HepG2 (cell line): ENCODE measurements around the gene CLPSL2. TPM values are rescaled to one million over a fixed set of nuclear protein-coding genes. Genes with fewer than 3 reads are reported as not detected.

Experiments used
- AKNA ChIP-seq: sonication (generic); formaldehyde crosslinking; IDR thresholded peaks from 2 replicates; pipeline ENCODE4 v1.4.0; 2020; ENCODE audit warnings: missing genetic modification reagents, borderline replicate concordance
- ARID2 ChIP-seq: sonication (generic); formaldehyde crosslinking; IDR thresholded peaks from 2 replicates; pipeline ENCODE4 v1.8.1; 2022; ENCODE audit warnings: mild to moderate bottlenecking, missing genetic modification reagents, borderline replicate concordance
- CREB1 ChIP-seq, 2 experiments: fragments of 450-650 bp in 1 of 2; IDR thresholded peaks; 2 replicates each; pipeline ENCODE4 v1.6.1; 2016 to 2017; ENCODE audit warnings: control low read depth in 1 of 2, mild to moderate bottlenecking in 1 of 2, missing compliant biosample characterization in 1 of 2, missing genetic modification characterization in 1 of 2
- IRF2 ChIP-seq: IDR thresholded peaks from 2 replicates; pipeline ENCODE4 v1.6.1; 2018; ENCODE audit warnings: missing genetic modification reagents, missing compliant biosample characterization
- NFIC ChIP-seq: IDR thresholded peaks from 2 replicates; pipeline ENCODE4 v1.6.1; 2012; ENCODE audit warnings: mild to moderate bottlenecking, low read length, inconsistent platforms
- NONO ChIP-seq, 2 experiments: fragments of 450-650 bp in 1 of 2; sonication (generic) in 1 of 2; formaldehyde crosslinking in 1 of 2; IDR thresholded peaks in 1 of 2; conservative IDR thresholded peaks in 1 of 2; 2 replicates each; pipeline versions ENCODE4 v1.6.1 to v1.8.0; 2017 to 2022; ENCODE audit warnings: mild to moderate bottlenecking in 1 of 2, missing genetic modification reagents in 1 of 2, moderate library complexity in 1 of 2
- PAF1 ChIP-seq: IDR thresholded peaks from 2 replicates; pipeline ENCODE4 v1.6.1; 2016; ENCODE audit warnings: missing genetic modification reagents, missing compliant biosample characterization
- POGZ ChIP-seq: sonication (generic); formaldehyde crosslinking; IDR thresholded peaks from 2 replicates; pipeline ENCODE4 v1.4.0; 2020; ENCODE audit warnings: mild to moderate bottlenecking, missing genetic modification reagents
- RAD51 ChIP-seq: fragments of 450-650 bp; IDR thresholded peaks from 2 replicates; pipeline ENCODE4 v1.6.1; 2016; ENCODE audit warnings: borderline replicate concordance
- SP1 ChIP-seq, 2 experiments: fragments of 450-650 bp in 1 of 2; sonication (generic) in 1 of 2; formaldehyde crosslinking in 1 of 2; IDR thresholded peaks; 2 replicates each; pipeline versions ENCODE4 v1.4.0 to v1.6.1; 2016 to 2020; ENCODE audit warnings: missing genetic modification reagents in 1 of 2
- ZNF326 ChIP-seq: sonication (generic); formaldehyde crosslinking; IDR thresholded peaks from 2 replicates; pipeline ENCODE4 v1.4.0; 2020; ENCODE audit warnings: missing genetic modification reagents, borderline replicate concordance
- ZNF501 ChIP-seq: sonication (generic); formaldehyde crosslinking; IDR thresholded peaks from 2 replicates; pipeline ENCODE4 v1.5.1; 2020; ENCODE audit warnings: mild to moderate bottlenecking, moderate library complexity, missing genetic modification reagents
- ZNF552 ChIP-seq: sonication (generic); formaldehyde crosslinking; IDR thresholded peaks from 2 replicates; pipeline ENCODE4 v1.9.0; 2022; ENCODE audit warnings: missing genetic modification reagents, mild to moderate bottlenecking, borderline replicate concordance
- ZNF770 ChIP-seq: sonication (generic); formaldehyde crosslinking; IDR thresholded peaks from 2 replicates; pipeline ENCODE4 v1.5.0; 2020; ENCODE audit warnings: mild to moderate bottlenecking, missing genetic modification reagents
- ZNF772 ChIP-seq: sonication (generic); formaldehyde crosslinking; IDR thresholded peaks from 2 replicates; pipeline ENCODE4 v1.5.0; 2020; ENCODE audit warnings: mild to moderate bottlenecking, missing genetic modification reagents
- polyA plus RNA-seq, 8 experiments: library from polyadenylated mRNA; depleted of rRNA in 3 of 8; stranded (reverse) in 7 of 8; unstranded in 1 of 8; fragments of >200 nt; fragmentation: Illumina TruSeq in 4 of 8; extraction: Trizol in 4 of 8; gene quantifications; 2 replicates each; pipeline versions ENCODE4 v1.2.1 to v1.2.3, GENCODE V29; 2011 to 2016; ENCODE audit warnings: low read depth in 4 of 8, missing spikeins in 1 of 8, mixed read lengths in 1 of 8; ENCODE audit not compliant: insufficient read depth in 1 of 8
- total RNA-seq, 5 experiments: library from RNA; depleted of rRNA; stranded (reverse); fragments of >200 nt; fragmentation: Illumina TruSeq; extraction: Trizol; gene quantifications; 2 replicates each; pipeline ENCODE4 v1.2.3, GENCODE V29; 2016; ENCODE audit warnings: low read depth in 1 of 5
- TF ChIP-seq, protein P1 (sequence below): sonication (generic); formaldehyde crosslinking; IDR thresholded peaks from 2 replicates; pipeline ENCODE4; 2020; ENCODE audit warnings: missing genetic modification reagents, mild to moderate bottlenecking, borderline replicate concordance
- TF ChIP-seq, protein P2 (sequence below): conservative IDR thresholded peaks from 2 replicates; pipeline ENCODE4 v1.6.1; 2018; ENCODE audit warnings: missing genetic modification reagents

CLPSL2 gene
- total and polyA plus RNA-seq, 2 of the 13 experiments (the other 11 are each of a cell fraction or from before 2014, with no cell fraction given), result not detected

DNA sequence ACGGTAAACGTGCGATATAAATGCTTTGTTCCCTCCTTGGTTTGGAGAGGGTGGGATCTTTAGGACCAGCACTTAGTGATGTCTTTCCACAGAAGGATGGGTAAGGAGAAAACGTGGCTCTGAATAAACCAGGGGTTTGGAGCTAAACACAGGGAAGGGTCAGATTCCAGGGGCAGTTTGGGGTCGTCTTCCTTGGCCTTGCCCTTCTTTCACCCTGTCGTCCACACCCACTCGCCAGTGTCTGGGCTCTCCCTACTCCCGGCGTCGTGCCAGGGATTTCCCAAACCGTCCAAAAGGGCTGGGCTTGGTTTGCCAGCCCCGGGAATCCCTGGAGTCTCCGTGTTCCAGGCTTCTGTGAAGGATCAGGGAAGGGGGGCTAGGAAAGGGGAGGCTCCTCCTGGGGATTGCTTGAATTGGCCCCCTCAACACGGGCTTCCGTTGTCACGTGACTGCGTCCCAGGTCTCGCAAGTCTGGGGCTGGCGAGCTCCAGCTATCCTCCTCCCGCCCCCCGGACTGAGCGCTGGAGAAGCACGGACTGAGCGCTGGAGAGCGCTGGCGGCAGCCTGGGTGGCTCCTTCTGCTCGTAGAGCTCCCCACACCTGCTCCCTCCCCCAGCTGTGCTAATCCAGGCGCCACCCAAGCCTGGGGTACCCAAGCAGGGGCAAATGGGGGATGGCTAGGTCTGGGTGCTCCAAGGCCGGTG, 49.0 kb upstream of the CLPSL2 start (continued):
- peak; percentile 80 for TF ChIP-seq ZNF772 (CRISPR knock-in tag)
- TF ChIP-seq ZNF552 (CRISPR knock-in tag), result 0 out of 2 replicates have a peak, but pooled peaks have one; percentile 30
- TF ChIP-seq SP1 (IDR thresholded peaks at IDR 0.05), result no peak
- no peak for TF ChIP-seq SP1 (CRISPR knock-in tag; IDR thresholded peaks at IDR 0.05)
- TF ChIP-seq CREB1 (IDR thresholded peaks at IDR 0.05), result no peak
- no peak for TF ChIP-seq CREB1 (CRISPR knock-in tag; IDR thresholded peaks at IDR 0.05)
- no peak for TF ChIP-seq ARID2 (CRISPR knock-in tag)
- peak; percentile 94 for TF ChIP-seq RAD51
- no peak for TF ChIP-seq IRF2 (CRISPR knock-in tag)
- TF ChIP-seq ZNF326 (CRISPR knock-in tag), result no peak
- no peak for TF ChIP-seq ZNF770 (CRISPR knock-in tag)
- no peak for TF ChIP-seq PAF1 (CRISPR knock-in tag)
- TF ChIP-seq POGZ (CRISPR knock-in tag), result 0 out of 2 replicates have a peak, but pooled peaks have one; percentile 49
- no peak for TF ChIP-seq ZNF501
- TF ChIP-seq, protein P1, sequence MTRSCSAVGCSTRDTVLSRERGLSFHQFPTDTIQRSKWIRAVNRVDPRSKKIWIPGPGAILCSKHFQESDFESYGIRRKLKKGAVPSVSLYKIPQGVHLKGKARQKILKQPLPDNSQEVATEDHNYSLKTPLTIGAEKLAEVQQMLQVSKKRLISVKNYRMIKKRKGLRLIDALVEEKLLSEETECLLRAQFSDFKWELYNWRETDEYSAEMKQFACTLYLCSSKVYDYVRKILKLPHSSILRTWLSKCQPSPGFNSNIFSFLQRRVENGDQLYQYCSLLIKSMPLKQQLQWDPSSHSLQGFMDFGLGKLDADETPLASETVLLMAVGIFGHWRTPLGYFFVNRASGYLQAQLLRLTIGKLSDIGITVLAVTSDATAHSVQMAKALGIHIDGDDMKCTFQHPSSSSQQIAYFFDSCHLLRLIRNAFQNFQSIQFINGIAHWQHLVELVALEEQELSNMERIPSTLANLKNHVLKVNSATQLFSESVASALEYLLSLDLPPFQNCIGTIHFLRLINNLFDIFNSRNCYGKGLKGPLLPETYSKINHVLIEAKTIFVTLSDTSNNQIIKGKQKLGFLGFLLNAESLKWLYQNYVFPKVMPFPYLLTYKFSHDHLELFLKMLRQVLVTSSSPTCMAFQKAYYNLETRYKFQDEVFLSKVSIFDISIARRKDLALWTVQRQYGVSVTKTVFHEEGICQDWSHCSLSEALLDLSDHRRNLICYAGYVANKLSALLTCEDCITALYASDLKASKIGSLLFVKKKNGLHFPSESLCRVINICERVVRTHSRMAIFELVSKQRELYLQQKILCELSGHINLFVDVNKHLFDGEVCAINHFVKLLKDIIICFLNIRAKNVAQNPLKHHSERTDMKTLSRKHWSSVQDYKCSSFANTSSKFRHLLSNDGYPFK, result no peak
- no peak for TF ChIP-seq AKNA (CRISPR knock-in tag)
- no peak for TF ChIP-seq NONO (IDR thresholded peaks at IDR 0.05)
- TF ChIP-seq NONO (CRISPR knock-in tag; conservative IDR thresholded peaks at IDR 0.05), result no peak
- TF ChIP-seq, protein P2, sequence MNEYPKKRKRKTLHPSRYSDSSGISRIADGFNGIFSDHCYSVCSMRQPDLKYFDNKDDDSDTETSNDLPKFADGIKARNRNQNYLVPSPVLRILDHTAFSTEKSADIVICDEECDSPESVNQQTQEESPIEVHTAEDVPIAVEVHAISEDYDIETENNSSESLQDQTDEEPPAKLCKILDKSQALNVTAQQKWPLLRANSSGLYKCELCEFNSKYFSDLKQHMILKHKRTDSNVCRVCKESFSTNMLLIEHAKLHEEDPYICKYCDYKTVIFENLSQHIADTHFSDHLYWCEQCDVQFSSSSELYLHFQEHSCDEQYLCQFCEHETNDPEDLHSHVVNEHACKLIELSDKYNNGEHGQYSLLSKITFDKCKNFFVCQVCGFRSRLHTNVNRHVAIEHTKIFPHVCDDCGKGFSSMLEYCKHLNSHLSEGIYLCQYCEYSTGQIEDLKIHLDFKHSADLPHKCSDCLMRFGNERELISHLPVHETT (CRISPR knock-in tag), result 0 out of 2 replicates have a peak, but pooled peaks have one; percentile 49
- no peak for TF ChIP-seq NFIC
